ACHN (cell line): ENCODE data around the gene PANK1.

Source experiments
- DNase-seq: peaks from one replicate; pipeline ENCODE4 v3.0.0-alpha.2; 2015
- in situ Hi-C: cut with HindIII; loops from 2 replicates; pipeline ENCODE4 v1.10.0; 2017; ENCODE audit warnings: low sequenced_read_pairs, low pct_ligation_motif_present, low pct_unique_long_range_greater_than_20kb

Gene PANK1

GRCh38 chr10:89655722-89656121 lies 10.7 kb upstream of the PANK1 start:
- no peak for DNase-seq
- in situ Hi-C loops, result no loop called here

- DNase-seq, result peak; percentile 94
- in situ Hi-C loops, result no loop called here
Observed at GRCh38 chr10:89653410-89653869, 8.4 kb upstream of the PANK1 start.

- DNase-seq, result no peak
- in situ Hi-C loops, result no loop called here
Observed at GRCh38 chr10:89652806-89653370, 7.8 kb upstream of the PANK1 start.

- DNase-seq, result no peak
- in situ Hi-C loops, result no loop called here
Observed at GRCh38 chr10:89651916-89652573, 7.0 kb upstream of the PANK1 start.

GRCh38 chr10:89651205-89651915 lies 6.3 kb upstream of the PANK1 start:
- in situ Hi-C loops, result no loop called here
- no peak for DNase-seq

- in situ Hi-C loops, result no loop called here
- DNase-seq, result peak; percentile 14
Observed at GRCh38 chr10:89649051-89649450, 4.0 kb upstream of the PANK1 start.

GRCh38 chr10:89648074-89648473 lies 3.0 kb upstream of the PANK1 start:
- DNase-seq, result no peak
- in situ Hi-C loops, result no loop called here

GRCh38 chr10:89646889-89647657 lies 2.0 kb upstream of the PANK1 start:
- in situ Hi-C loops, result no loop called here
- no peak for DNase-seq

GRCh38 chr10:89645742-89646172 lies 715 bp upstream of the PANK1 start:
- DNase-seq, result no peak
- in situ Hi-C loops, result no loop called here

GRCh38 chr10:89644691-89644966 lies 413 bp downstream of the PANK1 start:
- in situ Hi-C loops, result no loop called here
- peak; percentile 47 for DNase-seq

GRCh38 chr10:89643812-89644690 lies 991 bp downstream of the PANK1 start:
- in situ Hi-C loops, result no loop called here
- peak; percentile 99 for DNase-seq

- DNase-seq, result no peak
- in situ Hi-C loops, result no loop called here
Observed at GRCh38 chr10:89643431-89643811, 1.6 kb downstream of the PANK1 start.

GRCh38 chr10:89642193-89642592 lies 2.8 kb downstream of the PANK1 start:
- in situ Hi-C loops, result no loop called here
- DNase-seq, result no peak

- no peak for DNase-seq
Observed at GRCh38 chr10:89640241-89640640, 4.8 kb downstream of the PANK1 start.

GRCh38 chr10:89639326-89639725 lies 5.7 kb downstream of the PANK1 start:
- in situ Hi-C loops, result no loop called here
- no peak for DNase-seq

More at GRCh38 chr10:89640241-89640640, 4.8 kb downstream of the PANK1 start:
- in situ Hi-C loops, result no loop called here

GRCh38 chr10:89637113-89637512 lies 7.9 kb downstream of the PANK1 start:
- DNase-seq, result no peak
- in situ Hi-C loops, result no loop called here

- DNase-seq, result no peak
- in situ Hi-C loops, result no loop called here
Observed at GRCh38 chr10:89634637-89635036, 10.4 kb downstream of the PANK1 start.

- DNase-seq, result peak; percentile 62
- in situ Hi-C loops, result no loop called here
Observed at GRCh38 chr10:89633484-89633883, 11.6 kb downstream of the PANK1 start.
